Tibial nerve (tissue), 4 donors: ENCODE data around the gene EPB41.

ENCODE experiments used
- EP300 ChIP-seq, 2 donors: sonication (generic); formaldehyde crosslinking; IDR thresholded peaks; one replicate each; pipeline ENCODE4 v1.6.1; 2017; ENCODE audit warnings: antibody characterized with exemption in 2 of 2, mild to moderate bottlenecking in 1 of 2
- POLR2A ChIP-seq, 2 donors: fragments of 450-650 bp; IDR thresholded peaks; one replicate each; pipeline ENCODE4 v1.6.1; 2017; ENCODE audit warnings: antibody characterized with exemption in 2 of 2, mild to moderate bottlenecking in 2 of 2, moderate library complexity in 2 of 2
- TF ChIP-seq, protein P1 (sequence below), 5 experiments: fragments of 200-600 bp in 3 of 5; fragments of 450-650 bp in 2 of 5; sonication (generic) in 3 of 5; IDR thresholded peaks; one replicate each; pipeline ENCODE4 v1.5.1; 2016 to 2019; ENCODE audit warnings: antibody characterized with exemption in 5 of 5, mild to moderate bottlenecking in 3 of 5, moderate library complexity in 2 of 5

DNA sequence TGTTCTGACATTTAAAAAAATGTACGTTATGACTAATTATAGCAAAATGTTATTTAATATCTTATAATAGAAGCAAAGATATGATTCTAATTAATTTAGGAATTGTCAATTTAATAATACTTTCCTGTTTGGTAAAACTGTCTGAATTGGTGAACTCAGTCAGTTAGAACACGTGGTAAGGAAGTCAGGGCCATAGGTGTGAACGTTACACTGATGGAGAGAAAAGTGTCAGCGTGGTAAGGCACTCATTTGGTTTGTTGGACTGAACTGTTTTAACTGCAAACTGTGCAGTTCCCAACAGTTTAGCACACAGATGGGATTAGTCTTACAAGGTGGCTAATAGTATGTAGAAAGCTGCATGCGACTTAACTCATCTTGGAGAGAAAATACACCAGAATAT lies 102.9 kb downstream of the EPB41 start:
- no peak for TF ChIP-seq POLR2A (IDR thresholded peaks at IDR 0.05)
- TF ChIP-seq, protein P1, sequence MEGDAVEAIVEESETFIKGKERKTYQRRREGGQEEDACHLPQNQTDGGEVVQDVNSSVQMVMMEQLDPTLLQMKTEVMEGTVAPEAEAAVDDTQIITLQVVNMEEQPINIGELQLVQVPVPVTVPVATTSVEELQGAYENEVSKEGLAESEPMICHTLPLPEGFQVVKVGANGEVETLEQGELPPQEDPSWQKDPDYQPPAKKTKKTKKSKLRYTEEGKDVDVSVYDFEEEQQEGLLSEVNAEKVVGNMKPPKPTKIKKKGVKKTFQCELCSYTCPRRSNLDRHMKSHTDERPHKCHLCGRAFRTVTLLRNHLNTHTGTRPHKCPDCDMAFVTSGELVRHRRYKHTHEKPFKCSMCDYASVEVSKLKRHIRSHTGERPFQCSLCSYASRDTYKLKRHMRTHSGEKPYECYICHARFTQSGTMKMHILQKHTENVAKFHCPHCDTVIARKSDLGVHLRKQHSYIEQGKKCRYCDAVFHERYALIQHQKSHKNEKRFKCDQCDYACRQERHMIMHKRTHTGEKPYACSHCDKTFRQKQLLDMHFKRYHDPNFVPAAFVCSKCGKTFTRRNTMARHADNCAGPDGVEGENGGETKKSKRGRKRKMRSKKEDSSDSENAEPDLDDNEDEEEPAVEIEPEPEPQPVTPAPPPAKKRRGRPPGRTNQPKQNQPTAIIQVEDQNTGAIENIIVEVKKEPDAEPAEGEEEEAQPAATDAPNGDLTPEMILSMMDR (IDR thresholded peaks at IDR 0.05): no peak
- no peak for TF ChIP-seq EP300 (IDR thresholded peaks at IDR 0.05)
